NCI-H460 (cell line): Measurements from ENCODE around the gene GPX3. TPM values are rescaled to one million over a fixed set of nuclear protein-coding genes. Genes with fewer than 3 reads are reported as not detected.

ENCODE experiments used
- DNase-seq: peaks from one replicate; pipeline ENCODE4 v3.0.0-alpha.2; 2016; ENCODE audit warnings: low read depth; ENCODE audit errors: extremely low read depth
- total RNA-seq: library from RNA; depleted of rRNA; stranded (reverse); fragments of >200 nt; shearing (Covaris generic); gene quantifications from 2 replicates; pipeline ENCODE4 v1.2.3, GENCODE V29; 2014; rRNA removed

The GPX3 gene
- total RNA-seq, 1 experiment from 2014 or later, result 47.7 TPM

DNA sequence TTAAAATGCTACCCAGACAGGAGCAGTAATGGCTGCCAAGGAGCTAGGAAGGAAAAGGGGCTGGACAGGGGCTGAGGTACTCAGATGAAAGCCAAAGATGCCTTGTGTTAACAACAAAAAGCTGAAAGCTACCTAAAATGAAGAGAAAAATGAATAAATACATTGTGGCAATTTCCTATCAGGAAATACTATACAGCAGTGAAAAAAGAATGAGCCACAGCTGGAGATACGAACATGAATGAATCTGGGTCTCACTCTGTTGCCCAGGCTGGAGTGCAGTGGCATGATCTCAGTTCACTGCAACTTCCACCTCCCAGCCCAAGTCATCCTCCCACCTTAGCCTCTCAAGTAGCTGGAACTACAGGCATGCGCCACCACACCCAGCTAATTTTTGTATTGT lies 54.2 kb downstream of the GPX3 start:
- no peak for DNase-seq

DNA sequence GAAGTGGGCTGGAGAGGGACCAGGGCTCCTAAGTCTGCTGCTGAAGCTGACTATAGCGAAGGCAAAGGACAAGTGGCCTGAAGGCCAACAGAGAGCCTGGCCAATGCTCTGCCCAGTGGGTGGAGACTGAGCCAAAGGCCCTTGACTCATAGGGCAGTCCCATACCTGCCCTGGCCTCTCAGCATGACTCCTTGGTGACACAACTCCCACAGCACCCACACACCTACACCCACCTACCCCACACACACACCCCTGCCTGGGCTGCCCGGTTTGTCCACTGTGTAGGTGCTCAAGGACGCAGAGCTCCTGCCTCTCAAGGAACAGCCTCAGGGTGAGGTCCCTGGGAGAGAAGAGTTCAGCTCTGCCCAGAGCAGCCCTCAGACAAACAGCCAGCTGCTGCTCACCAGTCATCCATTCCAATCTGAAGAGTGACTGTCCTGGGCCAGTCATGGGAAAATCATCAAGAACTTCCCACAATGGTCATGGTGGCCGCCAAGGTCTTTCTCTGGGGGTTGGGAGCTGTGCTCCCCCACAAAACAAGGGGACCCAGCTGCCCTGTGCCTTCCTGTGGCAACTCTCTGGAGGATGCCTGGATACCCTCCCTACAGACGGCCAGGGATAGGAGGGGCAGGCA lies 55.4 kb downstream of the GPX3 start:
- no peak for DNase-seq

DNA sequence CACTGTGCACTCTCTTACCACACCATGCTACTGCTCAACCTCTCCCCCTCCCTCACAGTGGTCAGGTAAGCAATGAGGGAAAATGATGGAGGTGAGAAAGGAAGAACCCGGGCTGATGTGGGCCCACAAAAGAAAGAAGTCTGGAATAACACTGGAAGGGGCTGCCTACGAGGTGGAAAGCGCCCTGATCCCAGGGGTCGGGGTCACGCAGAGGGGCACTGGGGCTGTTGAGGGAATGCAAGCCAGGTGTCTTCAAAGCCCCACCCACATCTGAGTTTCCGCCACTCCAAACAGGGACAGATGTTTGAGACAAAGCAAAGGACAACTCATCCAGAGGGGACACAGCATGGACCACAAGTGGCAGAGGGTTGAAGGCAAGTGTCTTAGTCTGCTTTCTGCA lies 56.2 kb downstream of the GPX3 start:
- no peak for DNase-seq

DNA sequence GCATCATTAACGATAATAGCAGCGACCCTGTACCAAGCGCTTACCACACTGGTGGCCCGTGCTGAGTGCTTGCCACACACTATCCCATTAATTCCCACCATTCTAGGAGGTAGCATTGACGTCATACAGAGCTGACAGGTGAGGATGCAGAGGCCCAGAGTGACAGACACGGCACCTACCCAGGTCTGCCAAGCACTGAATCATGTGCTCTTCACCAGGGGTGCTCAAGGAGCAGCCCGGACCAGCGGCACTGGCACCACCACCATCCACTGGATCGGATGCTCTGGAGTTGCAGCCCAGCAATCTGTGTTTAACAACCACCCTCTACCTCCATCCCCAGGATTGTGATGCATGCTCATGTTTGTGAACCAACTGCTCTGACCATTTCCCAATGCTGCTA lies 57.0 kb downstream of the GPX3 start:
- DNase-seq, result no peak

DNA sequence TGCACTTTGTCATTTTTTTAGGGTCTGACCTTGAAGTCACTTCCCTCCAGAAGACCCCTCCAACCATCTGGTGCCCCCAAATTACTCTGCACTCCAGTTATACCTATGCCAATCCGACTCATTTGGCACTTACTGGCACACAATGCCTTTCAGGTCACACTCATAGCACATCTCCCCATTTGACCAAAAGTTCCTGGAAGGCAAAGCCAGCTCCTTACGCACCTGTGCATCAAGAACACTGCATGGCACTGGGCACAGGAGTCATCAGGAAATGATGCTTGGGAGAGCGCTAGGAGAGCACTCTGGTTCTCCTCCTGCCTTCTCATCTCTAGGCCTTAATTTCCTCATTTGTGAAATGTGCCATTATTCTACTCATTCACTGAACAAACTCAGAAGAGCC lies 57.6 kb downstream of the GPX3 start:
- no peak for DNase-seq

Other genes starting within 250 kb of the GPX3 start
- gene SMIM3, start 241.8 kb upstream of the GPX3 start, total RNA-seq, result 8.0 and 8.2 TPM in 2 replicates
- not detected in 2 replicates for gene IRGM, start 174.1 kb upstream of the GPX3 start, total RNA-seq
- 0.05 and 0.06 TPM in 2 replicates for gene ZNF300, start 115.6 kb upstream of the GPX3 start, total RNA-seq
- gene TNIP1, start 60.4 kb downstream of the GPX3 start, total RNA-seq, result 44.0 and 48.3 TPM in 2 replicates
- 26.0 and 30.6 TPM in 2 replicates for gene ANXA6, start 137.2 kb downstream of the GPX3 start, total RNA-seq
- gene CCDC69, start 203.5 kb downstream of the GPX3 start, total RNA-seq, result 1.2 and 1.9 TPM in 2 replicates
- 19.4 and 23.2 TPM in 2 replicates for gene GM2A, start 232.6 kb downstream of the GPX3 start, total RNA-seq